ENCODE data around the gene ZMIZ1.

The ZMIZ1 gene

GRCh38 chr10:79219322-79219957, 150.7 kb downstream of the ZMIZ1 start:
- no peak for DNase-seq

GRCh38 chr10:79220307-79220706, 151.5 kb downstream of the ZMIZ1 start:
- DNase-seq: no peak

GRCh38 chr10:79221110-79222051, 152.6 kb downstream of the ZMIZ1 start:
- no peak for DNase-seq

- no peak for DNase-seq
These were observed 153.4 kb downstream of the ZMIZ1 start for GRCh38 chr10:79222186-79222585.

- DNase-seq: no peak
These were observed 154.6 kb downstream of the ZMIZ1 start for GRCh38 chr10:79223091-79224048.

- no peak for DNase-seq
These were observed 155.6 kb downstream of the ZMIZ1 start for GRCh38 chr10:79224263-79224949.

GRCh38 chr10:79224992-79225391, 156.2 kb downstream of the ZMIZ1 start:
- no peak for DNase-seq

GRCh38 chr10:79226391-79227245, 157.9 kb downstream of the ZMIZ1 start:
- DNase-seq: no peak

GRCh38 chr10:79229071-79229541, 160.3 kb downstream of the ZMIZ1 start:
- DNase-seq: no peak

- no peak for DNase-seq
These were observed 161.1 kb downstream of the ZMIZ1 start for GRCh38 chr10:79229830-79230327.

- no peak for DNase-seq
These were observed 161.6 kb downstream of the ZMIZ1 start for GRCh38 chr10:79230328-79230830.

- DNase-seq: no peak
These were observed 162.1 kb downstream of the ZMIZ1 start for GRCh38 chr10:79230850-79231249.

GRCh38 chr10:79231908-79232307, 163.1 kb downstream of the ZMIZ1 start:
- no peak for DNase-seq

GRCh38 chr10:79232864-79233263, 164.1 kb downstream of the ZMIZ1 start:
- DNase-seq: no peak

GRCh38 chr10:79234391-79235315, 165.9 kb downstream of the ZMIZ1 start:
- DNase-seq: no peak

GRCh38 chr10:79235765-79236432, 167.1 kb downstream of the ZMIZ1 start:
- DNase-seq: no peak

GRCh38 chr10:79236433-79236765, 167.6 kb downstream of the ZMIZ1 start:
- DNase-seq: no peak

- no peak for DNase-seq
These were observed 168.8 kb downstream of the ZMIZ1 start for GRCh38 chr10:79237454-79238157.

- DNase-seq: no peak
These were observed 169.4 kb downstream of the ZMIZ1 start for GRCh38 chr10:79238158-79238520.
